ENCODE measurements around the gene SLC16A3. TPM values are rescaled to one million over a fixed set of nuclear protein-coding genes. Genes with fewer than 3 reads are reported as not detected.

Gene SLC16A3
- total and polyA plus RNA-seq, 2 of the 4 experiments (the other 2 are of a cell fraction): 49.1 to 181 TPM

DNA sequence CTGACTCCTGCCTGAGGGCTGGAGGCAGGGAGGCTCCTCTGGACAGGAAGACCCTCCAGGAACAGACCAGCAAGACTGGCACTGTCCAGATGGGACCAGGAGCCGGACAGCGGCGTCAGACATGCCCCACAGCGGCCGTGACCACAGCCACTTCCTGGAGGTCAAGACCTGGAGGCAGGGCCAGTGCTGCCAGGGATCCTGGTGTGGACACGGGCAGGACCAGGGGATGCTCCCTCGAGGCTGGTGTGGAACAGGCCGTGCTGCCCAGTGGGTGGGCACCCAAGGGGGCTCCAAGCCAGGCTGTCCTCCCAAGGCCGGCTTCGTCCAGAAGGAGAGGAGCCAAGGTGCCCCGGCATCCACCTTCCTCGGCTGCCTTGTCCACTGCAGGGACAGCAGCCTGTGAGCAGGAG lies 11.7 kb upstream of the SLC16A3 start:
- Histone ChIP-seq H3K4ac (ENCODE audit: low read depth, low read length) (peak overlapping the region; percentile 100), H3K79me1 (ENCODE audit: low read depth in 1 of 2, low read length in 2 of 2) (peaks cover 18 to 73% of the 10 kb centered on the region in 2 experiments; a peak in 3 of 4 replicates), H4K20me1 (ENCODE audit: insufficient read depth, low read length) (no peaks in the 10 kb centered on the region), H3K4me3 (ENCODE audit: insufficient read depth, low read depth, low read length) (no peak overlapping the region), H2AK5ac (ENCODE audit: low read depth, low read length) (peak overlapping the region; percentile 100), H3K14ac (replicated peaks; ENCODE audit: low read depth, low read length) (peak overlapping the region; percentile 100), H3K9me3 (ENCODE audit: control insufficient read depth, insufficient read depth, low read length) (no peaks in the 10 kb centered on the region), H3K23ac (ENCODE audit: low read depth, low read length) (peak overlapping the region; percentile 100), H3K4me1 (ENCODE audit: control insufficient read depth, insufficient read depth, low read length) (peaks cover 46% of the 10 kb centered on the region), H2BK5ac (ENCODE audit: low read depth, low read length, poor library complexity, severe bottlenecking) (peak overlapping the region; percentile 100), H2BK20ac (ENCODE audit: low read depth, low read length) (peak overlapping the region; percentile 100), H3K36me3 (ENCODE audit: control insufficient read depth, insufficient read depth, low read length) (no peaks in the 10 kb centered on the region), H3K9ac (ENCODE audit: low read depth, low read length) (peak overlapping the region; percentile 85), H4K8ac (ENCODE audit: low read depth in 2 of 2, low read length in 2 of 2) (peak overlapping the region; percentile 98 to 100), H4K5ac (ENCODE audit: low read depth, low read length) (peak overlapping the region; percentile 99), H3K4me2 (ENCODE audit: low read depth, low read length) (peak overlapping the region; percentile 27), H2BK15ac (ENCODE audit: low read depth, low read length) (peak overlapping the region; percentile 100), H2AFZ (replicated peaks; ENCODE audit: low read length, poor library complexity) (peak overlapping the region; percentile 80), H3K18ac (ENCODE audit: low read depth, low read length) (peak overlapping the region; percentile 99), H2AK9ac (replicated peaks; ENCODE audit: low read depth, low read length, poor library complexity) (peak overlapping the region; percentile 100), H3K27ac (ENCODE audit: insufficient read depth, low read length) (peak overlapping the region; percentile 100), H3K9me1 (ENCODE audit: insufficient read depth, low read length) (peaks cover 34% of the 10 kb centered on the region), H3K56ac (ENCODE audit: extremely low read depth, insufficient read depth, low read length) (peak overlapping the region; percentile 92), H4K91ac (ENCODE audit: insufficient read depth, low read depth, low read length) (peak overlapping the region; percentile 100), H2BK120ac (ENCODE audit: low read depth, low read length) (peak overlapping the region; percentile 100), H3K27me3 (ENCODE audit: control insufficient read depth, insufficient read depth, low read length) (no peaks in the 10 kb centered on the region)
- intact Hi-C loops (cut with micrococcal nuclease): loop anchor here (2.0 kb wide), 1 partner anchor 14 kb away; no protein-coding TSS in a partner anchor
- in situ Hi-C loops (cut with MboI; ENCODE audit: low sequenced_read_pairs): no loop called here
- BruUV-seq (replicated peaks): no TSS peak
- dilution Hi-C loops (cut with HindIII; ENCODE audit: low sequenced_read_pairs, unreplicated experiment): no loop called here
- ATAC-seq (ENCODE audit: low read depth) (peak; percentile 1), DNase-seq (no peak)
- POLR2A ChIA-PET (ENCODE audit: unreplicated experiment): no interaction called here
- TF ChIP-seq FOS (IDR thresholded peaks at IDR 0.05; ENCODE audit: low read depth, low read length): no peak
- CTCF ChIA-PET: no interaction called here
- WGBS, 2 experiments (ENCODE audit: extremely low coverage in 2 of 2, insufficient read length in 1 of 2): 65% methylated on average over 8 of the region's 12 CpGs; no CpG with 5 or more reads in 1 of the 2 experiments
